Sigmoid colon (tissue), 4 donors: Measurements from ENCODE around the gene ECHS1.

ENCODE experiments used
- CTCF ChIP-seq, 4 experiments: fragments of 450-650 bp in 3 of 4; fragments of 200-600 bp in 1 of 4; IDR thresholded peaks; one replicate each; pipeline ENCODE4 v1.5.1; 2016 to 2019; ENCODE audit warnings: antibody characterized with exemption in 4 of 4, mild to moderate bottlenecking in 3 of 4, moderate library complexity in 2 of 4
- EP300 ChIP-seq, 4 donors: sonication (generic); formaldehyde crosslinking; IDR thresholded peaks; one replicate each; pipeline ENCODE4 v1.6.1; 2017; ENCODE audit warnings: antibody characterized with exemption in 4 of 4

- TF ChIP-seq CTCF (IDR thresholded peaks at IDR 0.05): no peak
- TF ChIP-seq EP300 (IDR thresholded peaks at IDR 0.05): no peak
Observed at GRCh38 chr10:133401981-133402725, 29.0 kb upstream of the ECHS1 start.
